Adrenal gland (tissue), 5 donors: ENCODE measurements around the gene CD44.

Experiments
- POLR2A ChIP-seq, 2 donors: fragments of 450-650 bp; IDR thresholded peaks; one replicate each; pipeline ENCODE4 v1.6.1; 2017; ENCODE audit warnings: antibody characterized with exemption in 2 of 2, mild to moderate bottlenecking in 2 of 2, moderate library complexity in 1 of 2
- TF ChIP-seq, protein P1 (sequence below), 6 experiments: fragments of 450-650 bp in 4 of 6; fragments of 200-600 bp in 2 of 6; sonication (generic) in 1 of 6; IDR thresholded peaks; 1 replicate in 5 of 6; 2 replicates in 1 of 6; pipeline versions ENCODE4 v1.5.1 to v1.8.0; 2016 to 2021; ENCODE audit warnings: antibody characterized with exemption in 6 of 6, mild to moderate bottlenecking in 2 of 6, moderate library complexity in 1 of 6
- donor health status: DM: no; HTN: no; CAD: no.

DNA sequence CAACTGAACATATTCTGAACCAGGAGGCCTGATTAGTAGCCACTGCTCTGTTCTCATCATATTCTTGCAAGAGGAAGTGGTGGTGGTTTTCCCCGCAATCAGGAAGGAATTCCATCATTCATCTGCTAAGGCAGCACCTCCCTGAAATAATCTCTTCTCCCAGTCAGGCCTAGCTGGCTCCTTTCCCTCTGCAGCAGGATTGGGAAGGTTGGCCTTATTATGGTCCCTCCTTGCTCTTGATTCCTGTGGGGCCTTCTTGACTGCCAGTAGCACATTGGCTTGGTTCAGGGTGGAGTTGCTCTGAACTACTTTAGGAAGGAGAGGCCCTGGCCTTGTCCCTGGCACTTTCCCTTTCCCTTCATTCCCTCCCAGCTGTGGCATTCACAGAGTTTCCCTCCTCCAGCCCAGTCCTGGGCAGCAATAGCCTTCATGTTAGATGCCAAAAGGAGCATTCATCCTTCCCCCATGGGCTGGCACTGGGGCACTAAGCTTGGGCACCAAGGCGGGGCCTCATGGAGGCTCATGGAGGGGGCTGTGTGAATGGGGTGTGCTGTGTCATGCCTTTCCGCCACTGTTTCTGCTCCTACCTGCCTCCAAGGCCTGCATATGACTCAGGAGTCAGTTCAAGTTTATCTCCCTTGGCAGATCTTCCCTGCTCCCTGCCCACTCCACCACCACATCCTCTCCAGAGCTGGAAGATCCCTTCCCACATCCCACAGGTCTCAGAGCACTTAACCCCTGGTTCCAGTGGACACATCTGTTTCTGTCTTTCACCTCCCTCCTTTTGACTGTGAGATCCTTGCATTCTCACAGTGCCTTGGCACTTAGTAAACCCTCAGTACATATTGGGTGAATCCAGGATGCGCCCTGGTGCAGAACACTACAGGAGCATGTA is 27.6 kb upstream of the CD44 start:
- TF ChIP-seq, protein P1, sequence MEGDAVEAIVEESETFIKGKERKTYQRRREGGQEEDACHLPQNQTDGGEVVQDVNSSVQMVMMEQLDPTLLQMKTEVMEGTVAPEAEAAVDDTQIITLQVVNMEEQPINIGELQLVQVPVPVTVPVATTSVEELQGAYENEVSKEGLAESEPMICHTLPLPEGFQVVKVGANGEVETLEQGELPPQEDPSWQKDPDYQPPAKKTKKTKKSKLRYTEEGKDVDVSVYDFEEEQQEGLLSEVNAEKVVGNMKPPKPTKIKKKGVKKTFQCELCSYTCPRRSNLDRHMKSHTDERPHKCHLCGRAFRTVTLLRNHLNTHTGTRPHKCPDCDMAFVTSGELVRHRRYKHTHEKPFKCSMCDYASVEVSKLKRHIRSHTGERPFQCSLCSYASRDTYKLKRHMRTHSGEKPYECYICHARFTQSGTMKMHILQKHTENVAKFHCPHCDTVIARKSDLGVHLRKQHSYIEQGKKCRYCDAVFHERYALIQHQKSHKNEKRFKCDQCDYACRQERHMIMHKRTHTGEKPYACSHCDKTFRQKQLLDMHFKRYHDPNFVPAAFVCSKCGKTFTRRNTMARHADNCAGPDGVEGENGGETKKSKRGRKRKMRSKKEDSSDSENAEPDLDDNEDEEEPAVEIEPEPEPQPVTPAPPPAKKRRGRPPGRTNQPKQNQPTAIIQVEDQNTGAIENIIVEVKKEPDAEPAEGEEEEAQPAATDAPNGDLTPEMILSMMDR (IDR thresholded peaks at IDR 0.05): no peak
- TF ChIP-seq POLR2A (IDR thresholded peaks at IDR 0.05): no peak
